ENCODE data around the gene DCAKD. TPM values are rescaled to one million over a fixed set of nuclear protein-coding genes. Genes with fewer than 3 reads are reported as not detected.

DCAKD gene
- total and polyA plus RNA-seq, 2 of the 8 experiments (the other 6 are each of a cell fraction or from before 2014, with no cell fraction given) = 35.6 to 52.9 TPM

GRCh38 chr17:45004388-45004787, 47.0 kb downstream of the DCAKD start (continued):
- TF ChIP-seq CTCF (IDR thresholded peaks at IDR 0.05; ENCODE audit: control extremely low read depth in 1 of 3, insufficient read depth in 1 of 3, low read depth in 1 of 3, low read length in 3 of 3) (no peak), YY1 (IDR thresholded peaks at IDR 0.05; ENCODE audit: low read depth, low read length) (no peak), SP1 (IDR thresholded peaks at IDR 0.05; ENCODE audit: low read depth, low read length) (no peak)
